OCI-LY7 (cell line): ENCODE results near the gene ZPBP.

Source experiments
- EZH2phosphoT487 ChIP-seq: fragments of 200-600 bp; sonication (generic); IDR thresholded peaks from 2 replicates; pipeline ENCODE4 v1.6.1; 2018; ENCODE audit warnings: low read depth, borderline replicate concordance, mild to moderate bottlenecking, mixed run types, antibody characterized with exemption, low read length, moderate library complexity, mixed read lengths
- TF ChIP-seq, protein P1 (sequence below): fragments of 200-600 bp; sonication (generic); conservative IDR thresholded peaks from 2 replicates; pipeline ENCODE4 v1.5.1; 2014; ENCODE audit warnings: mild to moderate bottlenecking, antibody characterized with exemption, low read length, moderate library complexity, mixed read lengths

DNA sequence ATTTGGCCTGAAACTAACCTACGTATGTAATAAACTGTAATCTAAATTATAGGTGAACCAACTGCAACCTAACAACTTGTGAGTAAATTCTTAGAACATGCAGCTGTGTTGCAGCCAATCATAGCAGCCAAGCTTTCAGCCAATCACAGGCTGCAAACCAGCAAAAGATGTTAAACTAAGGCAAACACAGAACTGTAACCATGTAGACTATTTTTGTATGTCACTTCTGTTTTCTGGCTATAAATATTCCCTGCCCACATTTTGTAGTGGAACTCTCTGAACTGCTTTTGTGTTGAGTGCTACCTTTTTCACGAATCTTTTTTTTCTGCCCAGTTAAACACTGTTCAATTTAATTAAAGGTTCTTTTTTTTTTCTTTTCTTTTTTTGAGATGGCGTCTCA, 28.2 kb upstream of the ZPBP start:
- TF ChIP-seq, protein P1, sequence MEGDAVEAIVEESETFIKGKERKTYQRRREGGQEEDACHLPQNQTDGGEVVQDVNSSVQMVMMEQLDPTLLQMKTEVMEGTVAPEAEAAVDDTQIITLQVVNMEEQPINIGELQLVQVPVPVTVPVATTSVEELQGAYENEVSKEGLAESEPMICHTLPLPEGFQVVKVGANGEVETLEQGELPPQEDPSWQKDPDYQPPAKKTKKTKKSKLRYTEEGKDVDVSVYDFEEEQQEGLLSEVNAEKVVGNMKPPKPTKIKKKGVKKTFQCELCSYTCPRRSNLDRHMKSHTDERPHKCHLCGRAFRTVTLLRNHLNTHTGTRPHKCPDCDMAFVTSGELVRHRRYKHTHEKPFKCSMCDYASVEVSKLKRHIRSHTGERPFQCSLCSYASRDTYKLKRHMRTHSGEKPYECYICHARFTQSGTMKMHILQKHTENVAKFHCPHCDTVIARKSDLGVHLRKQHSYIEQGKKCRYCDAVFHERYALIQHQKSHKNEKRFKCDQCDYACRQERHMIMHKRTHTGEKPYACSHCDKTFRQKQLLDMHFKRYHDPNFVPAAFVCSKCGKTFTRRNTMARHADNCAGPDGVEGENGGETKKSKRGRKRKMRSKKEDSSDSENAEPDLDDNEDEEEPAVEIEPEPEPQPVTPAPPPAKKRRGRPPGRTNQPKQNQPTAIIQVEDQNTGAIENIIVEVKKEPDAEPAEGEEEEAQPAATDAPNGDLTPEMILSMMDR: no peak
- no peak for TF ChIP-seq EZH2phosphoT487
